GM12875 (cell line): ENCODE data around the gene ZFYVE28.

Source experiments
- H3K4me3 ChIP-seq: one replicate; pipeline ENCODE4 v1.5.1; 2011; ENCODE audit warnings: low read depth, low read length, control low read depth
- TF ChIP-seq, protein P1 (sequence below): IDR thresholded peaks from 2 replicates; pipeline ENCODE4 v1.5.1; 2011; ENCODE audit warnings: low read depth, mild to moderate bottlenecking, control low read depth, inconsistent platforms, low read length, moderate library complexity, borderline replicate concordance; ENCODE audit not compliant: insufficient read depth

The ZFYVE28 gene

GRCh38 chr4:2393353-2394270, 24.8 kb downstream of the ZFYVE28 start:
- no peak overlapping the region for H3K4me3 ChIP-seq
- TF ChIP-seq, protein P1, sequence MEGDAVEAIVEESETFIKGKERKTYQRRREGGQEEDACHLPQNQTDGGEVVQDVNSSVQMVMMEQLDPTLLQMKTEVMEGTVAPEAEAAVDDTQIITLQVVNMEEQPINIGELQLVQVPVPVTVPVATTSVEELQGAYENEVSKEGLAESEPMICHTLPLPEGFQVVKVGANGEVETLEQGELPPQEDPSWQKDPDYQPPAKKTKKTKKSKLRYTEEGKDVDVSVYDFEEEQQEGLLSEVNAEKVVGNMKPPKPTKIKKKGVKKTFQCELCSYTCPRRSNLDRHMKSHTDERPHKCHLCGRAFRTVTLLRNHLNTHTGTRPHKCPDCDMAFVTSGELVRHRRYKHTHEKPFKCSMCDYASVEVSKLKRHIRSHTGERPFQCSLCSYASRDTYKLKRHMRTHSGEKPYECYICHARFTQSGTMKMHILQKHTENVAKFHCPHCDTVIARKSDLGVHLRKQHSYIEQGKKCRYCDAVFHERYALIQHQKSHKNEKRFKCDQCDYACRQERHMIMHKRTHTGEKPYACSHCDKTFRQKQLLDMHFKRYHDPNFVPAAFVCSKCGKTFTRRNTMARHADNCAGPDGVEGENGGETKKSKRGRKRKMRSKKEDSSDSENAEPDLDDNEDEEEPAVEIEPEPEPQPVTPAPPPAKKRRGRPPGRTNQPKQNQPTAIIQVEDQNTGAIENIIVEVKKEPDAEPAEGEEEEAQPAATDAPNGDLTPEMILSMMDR, result no peak

GRCh38 chr4:2390784-2391421, 27.5 kb downstream of the ZFYVE28 start:
- TF ChIP-seq, protein P1, result no peak
- H3K4me3 ChIP-seq, result no peak overlapping the region

GRCh38 chr4:2390146-2390545, 28.3 kb downstream of the ZFYVE28 start:
- TF ChIP-seq, protein P1, result no peak
- no peak overlapping the region for H3K4me3 ChIP-seq

DNA sequence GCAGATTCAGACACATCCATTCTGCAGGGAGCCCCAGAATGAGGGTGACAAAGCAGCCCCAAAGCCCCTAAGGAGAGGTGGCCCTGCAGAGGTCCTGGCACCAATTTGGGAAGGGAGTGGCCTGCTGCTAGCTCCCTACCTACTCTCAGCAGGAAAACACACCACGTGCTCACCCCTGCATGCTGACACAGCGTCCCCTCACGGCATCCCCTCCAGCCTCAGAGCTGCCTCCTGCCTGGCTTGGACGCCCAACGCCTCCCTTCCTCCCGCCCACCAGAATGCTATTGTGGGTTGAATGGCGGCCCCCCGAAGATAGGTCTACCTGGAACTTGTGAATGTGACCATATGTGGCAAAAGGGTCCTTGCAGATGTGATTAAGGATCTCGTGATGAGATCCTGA, 28.8 kb downstream of the ZFYVE28 start:
- TF ChIP-seq, protein P1, result no peak
- H3K4me3 ChIP-seq, result no peak overlapping the region

GRCh38 chr4:2388429-2389182, 29.8 kb downstream of the ZFYVE28 start:
- TF ChIP-seq, protein P1, result no peak

DNA sequence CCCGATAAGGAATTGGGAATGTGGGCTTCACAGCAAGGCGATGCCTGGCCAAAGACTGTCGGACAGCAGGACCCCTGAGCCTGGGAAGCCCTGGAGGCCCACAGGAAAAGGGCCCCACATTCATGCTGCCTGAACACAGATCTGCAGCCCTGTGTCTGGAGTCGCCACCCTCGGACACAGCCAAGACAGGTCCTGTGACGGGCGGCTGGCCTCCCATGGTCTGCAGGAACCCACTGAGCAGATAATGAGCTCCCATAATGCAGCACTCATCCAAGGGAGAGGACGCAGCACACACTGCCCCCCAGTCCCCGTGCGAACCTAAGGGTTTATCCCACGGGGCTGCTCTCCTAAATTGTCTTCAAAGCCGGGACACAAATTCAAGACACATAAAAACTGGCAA, 30.6 kb downstream of the ZFYVE28 start:
- H3K4me3 ChIP-seq, result no peak overlapping the region
- TF ChIP-seq, protein P1, result no peak

More at GRCh38 chr4:2388429-2389182, 29.8 kb downstream of the ZFYVE28 start:
- H3K4me3 ChIP-seq, result no peak overlapping the region
